AG08395 (cell line): Measurements from ENCODE around the gene STIMATE.

Experiments used
- DNase-seq: peaks from one replicate; pipeline ENCODE4 v3.0.0; 2012; ENCODE audit warnings: mixed read lengths, low spot score

Gene STIMATE

GRCh38 chr3:52897130-52898122, at the start of gene STIMATE:
STIMATE (minus strand) TSS chr3:52897548; CDS start chr3:52897450, 98 bp downstream.
- peak; percentile 96 for DNase-seq

DNA sequence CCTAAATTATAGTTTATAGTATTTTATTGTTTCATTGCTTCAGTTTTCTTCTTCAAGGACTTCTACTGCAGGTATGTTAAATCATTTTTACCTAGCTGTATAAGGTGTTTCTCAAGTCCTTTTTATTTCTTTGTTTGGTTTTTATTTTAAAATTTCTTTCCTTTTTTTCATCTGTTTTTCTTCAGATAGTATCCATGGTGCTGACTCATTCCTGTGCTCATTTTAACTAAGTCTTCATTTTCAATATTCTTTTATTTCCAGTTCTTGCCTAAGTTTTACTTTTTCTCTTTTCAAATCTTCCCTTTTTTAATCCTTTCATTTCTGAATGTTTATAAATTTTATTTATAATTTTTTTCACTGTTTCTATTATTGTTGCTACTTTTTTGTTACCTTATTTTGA, 42.3 kb upstream of the STIMATE start:
- no peak for DNase-seq

- peak; percentile 82 for DNase-seq
Measured at GRCh38 chr3:52934630-52935530, 37.5 kb upstream of the STIMATE start.

DNA sequence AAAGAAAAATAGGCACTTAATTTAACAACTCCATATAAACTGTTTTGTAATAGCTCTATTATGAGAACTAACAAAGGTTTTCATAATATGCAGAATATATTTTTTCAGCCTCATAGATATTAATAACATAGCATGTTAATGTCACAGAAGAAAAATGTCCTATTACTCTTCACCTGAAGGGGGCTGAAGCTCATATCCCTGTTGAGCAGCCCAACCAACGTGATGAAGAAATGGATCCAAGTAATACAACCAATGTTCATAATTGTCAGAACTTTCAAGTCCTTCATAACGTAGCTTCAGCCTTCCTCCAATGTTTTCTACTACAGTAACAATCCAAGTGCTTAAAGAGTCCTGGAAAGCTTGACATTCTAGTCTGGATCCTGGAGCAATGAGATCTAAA, 34.5 kb upstream of the STIMATE start:
- DNase-seq, result no peak

DNA sequence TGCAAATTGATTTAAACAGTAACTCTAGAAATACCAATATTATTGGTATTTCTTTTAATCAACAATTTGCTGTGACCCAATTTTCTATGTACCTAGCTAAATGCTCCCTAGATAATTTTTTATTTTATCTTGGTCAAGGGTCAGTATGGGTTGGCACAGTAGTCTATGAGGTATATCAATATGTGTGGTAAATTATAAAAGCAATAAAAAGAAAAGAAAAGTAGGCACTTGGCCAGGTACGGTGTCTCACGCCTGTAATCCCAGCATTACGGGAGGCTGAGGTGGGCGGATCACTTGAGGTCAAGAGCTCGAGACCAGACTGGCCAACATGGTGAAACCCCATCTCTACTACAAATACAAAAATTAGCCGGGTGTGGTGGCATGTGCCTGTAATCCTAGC, 34.0 kb upstream of the STIMATE start:
- no peak for DNase-seq

- no peak for DNase-seq
Measured at GRCh38 chr3:52930748-52931147, 33.4 kb upstream of the STIMATE start.

DNA sequence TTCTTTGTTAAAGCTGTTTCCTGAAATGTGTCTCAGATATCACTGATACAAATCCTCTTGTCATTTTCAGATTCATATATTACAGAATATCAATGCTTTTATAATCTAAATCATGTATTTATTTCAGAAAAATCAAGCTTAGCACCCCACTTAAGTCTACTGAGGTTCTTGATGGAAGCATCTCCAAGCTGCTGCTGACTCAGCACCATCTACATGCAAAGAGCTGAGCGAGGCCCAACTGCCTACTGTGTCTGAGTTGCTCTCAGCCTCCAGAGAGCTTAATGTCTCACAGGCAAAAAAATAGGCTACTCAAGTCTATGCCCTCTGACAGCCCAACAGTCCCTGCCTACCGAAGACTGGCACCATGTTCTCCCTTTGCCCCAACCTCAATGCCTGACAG, 29.2 kb upstream of the STIMATE start:
- no peak for DNase-seq

DNA sequence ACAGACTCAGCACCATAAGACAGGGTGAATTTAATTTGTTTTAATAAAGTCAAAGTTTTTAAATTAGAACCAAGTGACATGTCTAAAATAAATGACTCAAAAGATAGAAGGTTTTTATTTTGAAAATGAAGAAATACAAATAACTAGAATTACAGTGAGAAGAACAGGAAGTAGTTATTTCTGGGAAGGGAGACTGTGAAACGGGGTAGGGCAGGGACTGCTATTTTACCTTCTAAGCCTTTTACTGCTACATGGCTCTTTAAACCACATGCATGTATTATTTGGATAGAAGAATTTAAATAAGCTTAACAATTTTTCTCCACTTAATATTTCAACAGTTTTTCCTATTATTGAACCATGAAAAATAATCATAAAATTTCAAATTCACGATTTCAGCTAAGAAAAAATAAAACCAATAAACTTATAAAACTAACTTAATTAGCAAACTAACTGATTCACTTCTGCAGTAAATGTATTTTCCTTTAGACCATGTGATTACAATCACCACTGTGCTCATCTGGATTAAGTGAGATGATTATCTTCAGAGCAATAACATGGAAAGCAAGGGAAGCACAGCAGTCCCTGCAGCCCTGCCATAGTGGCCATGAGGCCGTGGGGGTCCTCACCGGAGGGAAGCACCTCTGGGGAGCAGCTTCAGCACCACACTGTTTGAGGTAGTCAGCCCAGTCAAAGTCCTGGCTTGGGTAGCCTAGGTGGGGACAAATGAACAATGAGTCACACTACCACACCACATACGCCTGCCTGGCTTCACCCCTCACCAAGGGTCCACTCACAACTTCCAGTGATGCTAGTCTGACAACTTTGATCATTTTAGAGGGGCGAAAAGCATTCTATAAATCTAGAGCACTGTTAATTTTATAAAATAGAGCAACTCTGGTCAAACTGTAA, 28.3 kb upstream of the STIMATE start:
- DNase-seq, result no peak

DNA sequence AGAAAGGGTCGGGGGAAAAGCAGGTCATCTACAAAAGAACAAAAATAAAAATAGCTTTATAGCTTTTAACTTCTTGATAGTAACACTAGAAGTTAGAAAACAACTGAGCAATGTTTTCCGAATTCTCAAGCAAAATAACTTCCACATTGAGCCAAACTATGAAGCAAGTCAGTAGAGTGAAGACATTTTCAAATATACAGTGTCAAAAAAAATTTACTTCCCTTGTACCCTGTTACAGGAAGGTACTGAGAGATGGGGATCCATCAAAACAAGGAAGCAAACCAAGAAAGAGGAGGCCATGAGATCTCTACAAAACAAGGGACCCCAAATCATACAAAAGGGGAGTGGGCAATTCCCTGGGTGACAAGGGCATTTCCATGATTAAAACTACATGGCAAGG, 26.6 kb upstream of the STIMATE start:
- DNase-seq, result no peak

DNA sequence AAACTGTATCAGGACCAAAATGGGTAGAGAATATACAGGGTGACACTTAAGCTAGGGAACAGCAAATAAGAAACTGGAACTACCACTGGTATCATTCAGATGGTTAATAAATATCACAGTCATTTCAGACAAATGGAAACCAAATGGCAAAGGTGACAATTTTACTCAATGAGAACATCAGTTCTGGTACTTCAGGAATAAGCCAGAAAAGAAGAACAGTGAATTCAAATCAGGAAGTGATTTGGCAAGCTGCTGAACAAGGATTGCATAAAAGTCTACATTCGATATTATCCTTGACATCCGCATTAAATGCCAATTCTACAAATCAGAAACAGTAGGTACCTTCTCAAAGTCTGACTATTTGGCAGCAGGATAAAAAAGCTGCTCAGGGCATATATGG, 23.5 kb upstream of the STIMATE start:
- no peak for DNase-seq

GRCh38 chr3:52917044-52917443, 19.7 kb upstream of the STIMATE start:
- no peak for DNase-seq

GRCh38 chr3:52915294-52915693, 17.9 kb upstream of the STIMATE start:
- DNase-seq, result no peak

- no peak for DNase-seq
Measured at GRCh38 chr3:52912885-52913731, 15.8 kb upstream of the STIMATE start.

DNA sequence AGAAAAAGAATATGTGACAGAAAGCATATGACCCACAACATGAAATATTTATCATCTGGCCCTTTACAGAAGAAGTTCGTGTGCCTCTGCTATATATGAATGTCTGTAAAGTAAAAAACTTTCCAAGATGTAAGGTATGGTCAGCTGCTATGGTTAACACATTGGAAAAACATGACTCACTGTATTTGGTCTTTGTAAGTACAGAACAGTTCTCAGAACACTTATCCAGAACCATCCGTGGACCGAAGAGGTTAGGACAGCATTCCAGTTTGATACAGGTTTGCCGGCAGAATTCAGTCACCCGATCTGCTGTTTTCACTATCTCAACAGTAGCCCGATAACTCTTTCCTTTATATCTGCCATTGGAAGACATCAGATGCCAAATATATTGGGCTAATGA, 13.5 kb upstream of the STIMATE start:
- DNase-seq, result no peak

DNA sequence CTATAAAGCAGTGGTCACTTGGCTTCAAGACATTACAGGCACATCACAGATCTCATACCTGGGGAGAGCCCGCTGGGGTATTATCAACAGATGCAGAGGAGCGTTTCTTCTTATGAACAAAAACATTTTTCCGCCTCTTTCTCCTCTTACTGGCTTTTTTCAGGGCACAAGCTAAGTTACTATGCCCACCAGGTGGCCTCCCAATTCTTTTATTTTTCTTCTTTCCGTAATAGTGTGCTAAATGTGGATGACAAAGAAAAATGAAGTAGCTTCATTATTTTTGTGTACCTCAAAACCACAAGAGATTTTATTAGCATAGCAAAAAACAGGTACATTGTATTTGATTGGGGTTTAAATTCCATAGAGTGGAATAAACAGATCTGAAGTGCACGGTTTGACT, 10.1 kb upstream of the STIMATE start:
- no peak for DNase-seq

DNA sequence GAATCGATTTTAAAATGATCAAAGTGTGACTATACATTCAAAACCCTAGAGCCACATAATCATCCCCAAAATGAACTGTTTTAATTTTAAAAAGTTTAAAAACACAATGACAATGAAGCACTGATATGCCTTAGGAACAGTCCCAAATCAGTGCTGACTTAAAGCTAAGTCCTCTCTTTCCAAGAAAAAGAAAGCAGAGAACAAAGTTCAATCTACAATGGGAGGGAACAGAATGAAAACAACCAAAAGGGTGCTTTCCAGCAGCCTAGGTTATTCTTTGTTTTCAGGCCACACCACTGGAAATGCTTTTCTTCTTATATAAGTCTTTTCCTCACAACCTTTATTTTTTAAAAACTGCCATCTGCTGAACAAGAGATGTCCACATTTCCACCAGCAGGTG, 7.2 kb upstream of the STIMATE start:
- no peak for DNase-seq

GRCh38 chr3:52904000-52904399, 6.7 kb upstream of the STIMATE start:
- no peak for DNase-seq

DNA sequence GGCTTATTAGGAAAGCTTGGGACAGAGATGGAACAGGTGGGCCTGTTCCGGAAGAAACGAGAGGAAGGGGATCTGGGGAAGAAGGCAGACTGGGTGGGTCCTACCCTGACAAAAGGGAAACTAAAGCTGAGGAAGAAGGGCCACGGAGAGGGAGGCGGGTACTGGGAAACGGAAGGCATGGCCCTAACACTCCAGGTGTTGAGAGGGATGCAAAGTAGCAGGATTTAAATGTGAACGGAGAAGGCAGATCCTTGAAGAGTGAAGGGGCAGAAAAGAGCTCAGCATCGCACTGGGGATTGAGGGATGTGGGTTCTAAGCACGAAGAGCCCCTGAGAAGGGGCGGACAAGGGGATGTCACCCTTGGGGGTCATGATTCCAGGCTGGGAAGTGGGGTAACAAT, 735 bp downstream of the STIMATE start:
- DNase-seq, result peak; percentile 14

- no peak for DNase-seq
Measured at GRCh38 chr3:52896151-52896550, 1.2 kb downstream of the STIMATE start.

- no peak for DNase-seq
Measured at GRCh38 chr3:52895418-52895817, 1.9 kb downstream of the STIMATE start.

DNA sequence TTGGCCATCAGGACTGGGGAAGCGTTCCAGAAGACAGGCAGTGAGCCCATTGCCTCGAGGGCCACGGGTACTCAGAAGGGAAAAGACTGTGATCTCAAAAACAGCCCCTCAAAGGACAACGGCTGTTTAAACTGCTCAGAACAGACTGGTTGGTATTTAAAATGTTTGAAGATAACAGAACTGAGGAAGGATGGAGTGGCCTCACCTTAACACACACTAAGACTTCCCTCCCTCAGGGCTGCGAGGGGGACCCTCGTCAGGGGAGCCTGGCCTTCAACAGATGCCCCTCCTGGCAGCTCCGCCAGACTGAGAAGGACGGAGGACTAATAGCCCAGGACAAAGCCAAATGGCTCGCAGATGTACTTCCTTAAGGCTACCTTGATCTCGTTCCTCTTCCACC, 2.6 kb downstream of the STIMATE start:
- DNase-seq, result no peak
